ENCODE data around the gene ADGRV1. TPM values are rescaled to one million over a fixed set of nuclear protein-coding genes. Genes with fewer than 3 reads are reported as not detected.
"Not testable (repeated sequence)": the region's sequence is repeated elsewhere in the genome, so short reads cannot be mapped to it uniquely, and the experiment has no call there.

Gene ADGRV1
- total RNA-seq, 5 donors from 2014 or later (not counting 1 experiment from before 2014, with no cell fraction given): 0.68 to 1.6 (median 1.2) TPM; not detected in 1

- DNase-seq; ATAC-seq (replicated peaks in 1 of 4); H3K27me3 ChIP-seq (replicated peaks in 1 of 2; ENCODE audit: control insufficient read depth in 2 of 2, extremely low read depth in 1 of 2, insufficient read depth in 2 of 2, low read length in 1 of 2); H3K27ac ChIP-seq (ENCODE audit: low read length); H3K27ac Mint-ChIP-seq; H3K4me3 ChIP-seq (ENCODE audit: control insufficient read depth in 1 of 2, extremely low read depth in 1 of 2, low read length in 1 of 2); POLR2A ChIA-PET; H3K27me3 Mint-ChIP-seq; H3K4me1 Mint-ChIP-seq; H3K4me3 Mint-ChIP-seq; H3K36me3 ChIP-seq (ENCODE audit: control insufficient read depth in 2 of 2, extremely low read depth in 1 of 2, insufficient read depth in 1 of 2, low read length in 1 of 2); H3K9me3 ChIP-seq; H3K4me1 ChIP-seq (ENCODE audit: control insufficient read depth in 1 of 2, extremely low read depth in 1 of 2, insufficient read depth in 2 of 2, low read length in 2 of 2); CTCF ChIA-PET; H3K9me3 Mint-ChIP-seq; H3K36me3 Mint-ChIP-seq: not testable (repeated sequence)
- no CpG with 5 or more reads among the region's 2 CpGs for WGBS (ENCODE audit: insufficient coverage)
These were observed 365.6 kb downstream of the ADGRV1 start for GRCh38 chr5:90924222-90924621.

GRCh38 chr5:90929013-90929839 is 370.6 kb downstream of the ADGRV1 start:
- H3K4me1 Mint-ChIP-seq; POLR2A ChIA-PET; H3K36me3 ChIP-seq (ENCODE audit: control insufficient read depth in 2 of 2, extremely low read depth in 1 of 2, insufficient read depth in 1 of 2, low read length in 1 of 2); ATAC-seq (replicated peaks in 1 of 4); H3K36me3 Mint-ChIP-seq; H3K27me3 ChIP-seq (replicated peaks in 1 of 2; ENCODE audit: control insufficient read depth in 2 of 2, extremely low read depth in 1 of 2, insufficient read depth in 2 of 2, low read length in 1 of 2); H3K27ac Mint-ChIP-seq; H3K4me3 ChIP-seq (ENCODE audit: control insufficient read depth in 1 of 2, extremely low read depth in 1 of 2, low read length in 1 of 2); H3K4me1 ChIP-seq (ENCODE audit: control insufficient read depth in 1 of 2, extremely low read depth in 1 of 2, insufficient read depth in 2 of 2, low read length in 2 of 2); H3K27ac ChIP-seq (ENCODE audit: low read length); H3K4me3 Mint-ChIP-seq; H3K9me3 ChIP-seq; H3K9me3 Mint-ChIP-seq; DNase-seq; CTCF ChIA-PET: not testable (repeated sequence)
- 94% methylated on average over 6 of the region's 29 CpGs for WGBS (ENCODE audit: insufficient coverage)
- peaks cover 9 to 11% of the 10 kb centered on the region in 2 donors for H3K27me3 Mint-ChIP-seq

- H3K36me3 ChIP-seq (ENCODE audit: control insufficient read depth in 2 of 2, extremely low read depth in 1 of 2, insufficient read depth in 1 of 2, low read length in 1 of 2): no peaks in the 10 kb centered on the region
- Mint-ChIP-seq H3K9me3 (no peaks in the 10 kb centered on the region), H3K4me3 (no peak overlapping the region), H3K27me3 (peaks cover 9 to 11% of the 10 kb centered on the region in 2 donors), H3K36me3 (no peaks in the 10 kb centered on the region), H3K4me1 (peaks cover 0 to 4% (median 2%) of the 10 kb centered on the region in 3 donors), H3K27ac (no peak overlapping the region)
- no peaks in the 10 kb centered on the region for H3K27me3 ChIP-seq (replicated peaks in 1 of 2; ENCODE audit: control insufficient read depth in 2 of 2, extremely low read depth in 1 of 2, insufficient read depth in 2 of 2, low read length in 1 of 2)
- ChIA-PET POLR2A (no interaction called here), CTCF (no interaction called here)
- no peaks in the 10 kb centered on the region for H3K9me3 ChIP-seq
- DNase-seq: no peak
- WGBS (ENCODE audit: insufficient coverage): no CpG with 5 or more reads among the region's 5 CpGs
- H3K4me3 ChIP-seq (ENCODE audit: control insufficient read depth in 1 of 2, extremely low read depth in 1 of 2, low read length in 1 of 2): no peak overlapping the region
- no peak for ATAC-seq (replicated peaks in 1 of 4)
- no peak overlapping the region for H3K27ac ChIP-seq (ENCODE audit: low read length)
- no peaks in the 10 kb centered on the region for H3K4me1 ChIP-seq (ENCODE audit: control insufficient read depth in 1 of 2, extremely low read depth in 1 of 2, insufficient read depth in 2 of 2, low read length in 2 of 2)
These were observed 371.5 kb downstream of the ADGRV1 start for GRCh38 chr5:90930062-90930461.

- Mint-ChIP-seq H3K4me1 (peaks cover 0 to 4% (median 2%) of the 10 kb centered on the region in 3 donors), H3K4me3 (no peak overlapping the region), H3K27ac (no peak overlapping the region), H3K27me3 (peaks cover 9 to 11% of the 10 kb centered on the region in 2 donors), H3K9me3 (no peaks in the 10 kb centered on the region), H3K36me3 (no peaks in the 10 kb centered on the region)
- Histone ChIP-seq H3K27me3 (replicated peaks in 1 of 2; ENCODE audit: control insufficient read depth in 2 of 2, extremely low read depth in 1 of 2, insufficient read depth in 2 of 2, low read length in 1 of 2) (no peaks in the 10 kb centered on the region), H3K4me3 (ENCODE audit: control insufficient read depth in 1 of 2, extremely low read depth in 1 of 2, low read length in 1 of 2) (no peak overlapping the region), H3K36me3 (ENCODE audit: control insufficient read depth in 2 of 2, extremely low read depth in 1 of 2, insufficient read depth in 1 of 2, low read length in 1 of 2) (no peaks in the 10 kb centered on the region), H3K9me3 (no peaks in the 10 kb centered on the region), H3K27ac (ENCODE audit: low read length) (no peak overlapping the region), H3K4me1 (ENCODE audit: control insufficient read depth in 1 of 2, extremely low read depth in 1 of 2, insufficient read depth in 2 of 2, low read length in 2 of 2) (no peaks in the 10 kb centered on the region)
- CTCF ChIA-PET: interaction anchor here (1.0 to 3.4 kb wide), 5 partner anchors 10 to 489 kb away, joined by 3 to 41 read pairs (median 18); no protein-coding TSS in a partner anchor
- 61% methylated on average over 3 of the region's 4 CpGs for WGBS (ENCODE audit: insufficient coverage)
- DNase-seq (no peak), ATAC-seq (replicated peaks in 1 of 4) (no peak)
- POLR2A ChIA-PET: no interaction called here
These were observed 372.3 kb downstream of the ADGRV1 start for GRCh38 chr5:90930756-90931431.

GRCh38 chr5:90932052-90932699 is 373.6 kb downstream of the ADGRV1 start:
- Mint-ChIP-seq H3K36me3 (no peaks in the 10 kb centered on the region), H3K4me1 (peaks cover 0 to 4% (median 2%) of the 10 kb centered on the region in 3 donors), H3K27me3 (peaks cover 9 to 11% of the 10 kb centered on the region in 2 donors), H3K9me3 (no peaks in the 10 kb centered on the region), H3K4me3 (no peak overlapping the region), H3K27ac (no peak overlapping the region)
- no CpG with 5 or more reads among the region's 4 CpGs for WGBS (ENCODE audit: insufficient coverage)
- DNase-seq: peak in 18 of 35 experiments; percentile 0 to 62 (median 5)
- no peaks in the 10 kb centered on the region for H3K36me3 ChIP-seq (ENCODE audit: control insufficient read depth in 2 of 2, extremely low read depth in 1 of 2, insufficient read depth in 1 of 2, low read length in 1 of 2)
- H3K9me3 ChIP-seq: no peaks in the 10 kb centered on the region
- no peak for ATAC-seq (replicated peaks in 1 of 4)
- POLR2A ChIA-PET: no interaction called here
- no peaks in the 10 kb centered on the region for H3K27me3 ChIP-seq (replicated peaks in 1 of 2; ENCODE audit: control insufficient read depth in 2 of 2, extremely low read depth in 1 of 2, insufficient read depth in 2 of 2, low read length in 1 of 2)
- no peak overlapping the region for H3K27ac ChIP-seq (ENCODE audit: low read length)
- H3K4me1 ChIP-seq (ENCODE audit: control insufficient read depth in 1 of 2, extremely low read depth in 1 of 2, insufficient read depth in 2 of 2, low read length in 2 of 2): no peaks in the 10 kb centered on the region
- CTCF ChIA-PET: interaction anchor here (0.5 to 3.4 kb wide), 18 partner anchors 9 to 697 kb away, joined by 3 to 41 read pairs (median 6); no protein-coding TSS in a partner anchor
- H3K4me3 ChIP-seq (ENCODE audit: control insufficient read depth in 1 of 2, extremely low read depth in 1 of 2, low read length in 1 of 2): no peak overlapping the region

GRCh38 chr5:90933298-90933697 is 374.7 kb downstream of the ADGRV1 start:
- no peak for ATAC-seq (replicated peaks in 1 of 4)
- H3K9me3 Mint-ChIP-seq: no peaks in the 10 kb centered on the region
- Histone ChIP-seq H3K9me3 (no peaks in the 10 kb centered on the region), H3K4me1 (ENCODE audit: control insufficient read depth in 1 of 2, extremely low read depth in 1 of 2, insufficient read depth in 2 of 2, low read length in 2 of 2) (no peaks in the 10 kb centered on the region), H3K4me3 (ENCODE audit: control insufficient read depth in 1 of 2, extremely low read depth in 1 of 2, low read length in 1 of 2) (no peak overlapping the region), H3K36me3 (ENCODE audit: control insufficient read depth in 2 of 2, extremely low read depth in 1 of 2, insufficient read depth in 1 of 2, low read length in 1 of 2) (no peaks in the 10 kb centered on the region), H3K27me3 (replicated peaks in 1 of 2; ENCODE audit: control insufficient read depth in 2 of 2, extremely low read depth in 1 of 2, insufficient read depth in 2 of 2, low read length in 1 of 2) (no peaks in the 10 kb centered on the region), H3K27ac (ENCODE audit: low read length) (no peak overlapping the region)
- no peak overlapping the region for H3K4me3 Mint-ChIP-seq
- no peak overlapping the region for H3K27ac Mint-ChIP-seq
- POLR2A ChIA-PET: no interaction called here
- no peaks in the 10 kb centered on the region for H3K36me3 Mint-ChIP-seq
- CTCF ChIA-PET: interaction anchor here (0.6 to 3.4 kb wide), 5 partner anchors 12 to 486 kb away, joined by 3 to 41 read pairs (median 6); no protein-coding TSS in a partner anchor
- DNase-seq: no peak
- H3K27me3 Mint-ChIP-seq: peaks cover 9 to 11% of the 10 kb centered on the region in 2 donors
- H3K4me1 Mint-ChIP-seq: peaks cover 0 to 4% (median 2%) of the 10 kb centered on the region in 3 donors
